DOHH2 (cell line): ENCODE data around the gene SNX17.

Source experiments
- H3F3A ChIP-seq: fragments of 200-600 bp; sonication (generic), shearing (Covaris generic); 2 replicates; pipeline ENCODE4 v1.6.0; 2016; ENCODE audit warnings: antibody characterized with exemption, mild to moderate bottlenecking; ENCODE audit not compliant: control insufficient read depth, insufficient read depth
- H3K27ac ChIP-seq: fragments of 200-600 bp; sonication (generic); 2 replicates; pipeline ENCODE4 v1.5.1; 2014; ENCODE audit warnings: low read depth, mild to moderate bottlenecking, low read length, moderate library complexity
- H3K27me3 ChIP-seq: fragments of 200-600 bp; sonication (generic); 2 replicates; pipeline ENCODE4 v1.6.1; 2014; ENCODE audit warnings: mild to moderate bottlenecking, low read length, mixed read lengths; ENCODE audit not compliant: control insufficient read depth
- H3K36me3 ChIP-seq: fragments of 200-600 bp; sonication (generic); 2 replicates; pipeline ENCODE4 v1.6.1; 2014; ENCODE audit warnings: mild to moderate bottlenecking, low read length, moderate library complexity, mixed read lengths; ENCODE audit not compliant: control insufficient read depth
- H3K4me1 ChIP-seq: fragments of 200-600 bp; sonication (generic); 2 replicates; pipeline ENCODE4 v1.6.1; 2014; ENCODE audit warnings: mild to moderate bottlenecking, low read length, mixed read lengths; ENCODE audit not compliant: control insufficient read depth
- H3K4me2 ChIP-seq: fragments of 200-600 bp; sonication (generic); 2 replicates; pipeline ENCODE4 v1.6.0; 2014; ENCODE audit warnings: mild to moderate bottlenecking, low read length, moderate library complexity
- H3K4me3 ChIP-seq: fragments of 200-600 bp; sonication (generic); 2 replicates; pipeline ENCODE4 v1.5.1; 2014; ENCODE audit warnings: mild to moderate bottlenecking, low read length, mixed read lengths
- H3K79me2 ChIP-seq: fragments of 200-600 bp; sonication (generic); 2 replicates; pipeline ENCODE4 v1.6.1; 2014; ENCODE audit warnings: mild to moderate bottlenecking, low read length, mixed read lengths; ENCODE audit not compliant: control insufficient read depth
- H3K9me2 ChIP-seq: fragments of 200-600 bp; sonication (generic); replicated peaks from 2 replicates; pipeline ENCODE4 v1.6.1; 2014; ENCODE audit warnings: mild to moderate bottlenecking, low read length, mixed read lengths; ENCODE audit not compliant: control insufficient read depth
- H3K9me3 ChIP-seq: fragments of 200-600 bp; sonication (generic); 2 replicates; pipeline ENCODE4 v1.6.1; 2014; ENCODE audit warnings: antibody characterized with exemption, low read length, mixed read lengths; ENCODE audit not compliant: control insufficient read depth, insufficient read depth
- H4K20me1 ChIP-seq: fragments of 200-600 bp; sonication (generic); 2 replicates; pipeline ENCODE4 v1.6.0; 2014; ENCODE audit warnings: low read depth, mild to moderate bottlenecking, antibody characterized with exemption, low read length, moderate library complexity; ENCODE audit not compliant: control insufficient read depth, insufficient read depth
- CTCF ChIP-seq: fragments of 200-600 bp; sonication (generic); IDR thresholded peaks from one replicate; pipeline ENCODE4 v1.5.1; 2014; ENCODE audit warnings: antibody characterized with exemption, mild to moderate bottlenecking, low read depth, low read length; ENCODE audit not compliant: poor library complexity, severe bottlenecking
- EZH2phosphoT487 ChIP-seq: fragments of 200-600 bp; sonication (generic); IDR thresholded peaks from 2 replicates; pipeline ENCODE4 v1.6.1; 2017; ENCODE audit warnings: borderline replicate concordance, mild to moderate bottlenecking, antibody characterized with exemption, low read length, moderate library complexity, mixed read lengths

Gene SNX17

GRCh38 chr2:27380626-27381545 lies 10.5 kb downstream of the SNX17 start, which contains the start of gene ZNF513:
TSS of gene ZNF513 (minus strand) at chr2:27380734. CDS start at chr2:27380526, 208 bp downstream.
- no peak for TF ChIP-seq EZH2phosphoT487
- no peak for TF ChIP-seq CTCF
- Histone ChIP-seq H3K79me2 (peaks cover 9% of the 10 kb centered on the region), H3K4me1 (peaks cover 23% of the 10 kb centered on the region), H3K9me3 (no peaks in the 10 kb centered on the region), H3K27me3 (no peaks in the 10 kb centered on the region), H3K36me3 (peaks cover 86% of the 10 kb centered on the region), H3K9me2 (no peaks in the 10 kb centered on the region), H3F3A (peaks cover 28% of the 10 kb centered on the region), H4K20me1 (no peaks in the 10 kb centered on the region), H3K27ac (peak within 1 kb of the TSS; percentile 66), H3K4me3 (peak within 1 kb of the TSS; percentile 81), H3K4me2 (peak within 1 kb of the TSS; percentile 86)

DNA sequence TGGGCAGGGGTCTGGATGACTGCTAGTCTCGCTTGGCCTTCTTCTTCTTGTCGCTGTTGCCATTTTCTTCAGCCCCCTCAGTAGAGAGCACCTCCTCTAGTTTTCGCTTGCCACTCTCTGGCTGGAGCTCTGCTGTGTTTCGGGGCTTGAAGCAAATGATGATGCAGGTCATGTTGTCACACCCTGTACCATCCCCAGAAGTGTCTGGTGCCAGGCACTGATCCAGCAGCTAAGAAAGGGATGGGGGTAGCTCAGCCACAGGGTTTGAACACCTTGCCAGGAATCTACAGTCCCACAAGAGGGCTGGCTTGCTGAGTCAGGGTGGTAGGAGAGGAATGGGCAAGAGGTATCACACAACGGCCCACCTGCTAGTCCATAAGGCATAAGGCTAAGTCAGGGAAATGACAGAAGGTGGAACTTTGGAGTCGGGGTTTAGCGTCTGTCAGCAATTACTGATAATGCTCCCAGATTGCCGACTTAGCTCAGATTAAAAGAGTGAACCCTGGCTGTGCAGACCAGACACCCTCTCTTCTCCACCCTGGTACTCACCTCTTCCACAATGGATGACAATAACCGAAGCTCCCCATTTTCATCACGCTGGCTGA lies 11.3 kb downstream of the SNX17 start:
- H3K79me2 ChIP-seq, result peaks cover 9% of the 10 kb centered on the region
- H3K36me3 ChIP-seq, result peaks cover 85% of the 10 kb centered on the region
- peak overlapping the region; percentile 66 for H3K27ac ChIP-seq
- H3K4me2 ChIP-seq, result no peak overlapping the region
- peaks cover 28% of the 10 kb centered on the region for H3F3A ChIP-seq
- H3K4me1 ChIP-seq, result peaks cover 23% of the 10 kb centered on the region
- H3K9me2 ChIP-seq, result no peaks in the 10 kb centered on the region
- H3K9me3 ChIP-seq, result no peaks in the 10 kb centered on the region
- no peaks in the 10 kb centered on the region for H3K27me3 ChIP-seq
- H4K20me1 ChIP-seq, result no peaks in the 10 kb centered on the region
- H3K4me3 ChIP-seq, result no peak overlapping the region
- no peak for TF ChIP-seq CTCF
- TF ChIP-seq EZH2phosphoT487, result no peak

DNA sequence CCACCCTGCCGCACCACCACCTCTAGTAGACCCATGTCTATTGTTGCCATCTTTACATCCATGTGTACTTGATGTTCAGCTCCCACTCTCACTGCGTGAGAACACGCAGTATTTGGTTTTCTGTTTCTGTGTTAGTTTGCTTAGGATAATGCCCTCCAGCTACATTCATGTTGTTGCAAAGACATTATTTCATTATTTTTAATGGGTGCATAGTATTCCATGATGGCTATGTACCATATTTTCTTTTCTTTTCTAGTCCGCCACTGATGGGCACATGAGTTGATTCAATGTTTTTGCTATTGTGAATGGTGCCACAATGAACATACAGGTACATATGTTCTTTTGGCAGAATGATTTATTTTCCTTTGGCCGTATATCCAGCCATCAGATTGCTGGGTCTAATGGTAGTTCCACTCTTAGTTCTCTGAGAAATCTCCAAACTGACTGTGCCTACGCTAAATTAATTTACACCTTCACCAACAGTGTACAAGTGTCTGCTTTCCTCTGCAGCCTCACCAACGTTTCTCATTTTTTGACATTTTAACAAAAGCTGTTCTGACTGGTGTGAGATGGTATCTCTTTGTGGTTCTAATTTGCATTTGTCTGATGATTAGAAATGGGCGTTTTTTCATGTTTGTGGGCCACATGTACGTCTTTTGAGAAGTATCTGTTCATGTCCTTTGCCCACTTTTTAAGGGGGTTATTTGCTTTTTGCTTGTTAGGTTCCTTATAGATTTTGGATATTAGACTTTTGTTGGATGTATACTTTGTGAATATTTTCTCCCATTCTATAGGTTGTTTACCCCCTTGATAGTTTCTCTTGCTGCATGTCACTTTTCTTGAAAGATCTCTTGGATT lies 20.6 kb downstream of the SNX17 start:
- TF ChIP-seq EZH2phosphoT487 (no peak), CTCF (no peak)
- H3K9me3 ChIP-seq, result no peaks in the 10 kb centered on the region
- H3K79me2 ChIP-seq, result peaks cover 90% of the 10 kb centered on the region
- peaks cover 12% of the 10 kb centered on the region; the same call in 1 of the 2 replicates for H4K20me1 ChIP-seq
- H3K4me2 ChIP-seq, result no peak overlapping the region
- no peaks in the 10 kb centered on the region; the same call in 1 of the 2 replicates for H3F3A ChIP-seq
- H3K36me3 ChIP-seq, result peaks cover 50% of the 10 kb centered on the region
- H3K9me2 ChIP-seq, result no peaks in the 10 kb centered on the region
- no peaks in the 10 kb centered on the region for H3K4me1 ChIP-seq
- no peak overlapping the region for H3K27ac ChIP-seq
- no peak overlapping the region for H3K4me3 ChIP-seq
- H3K27me3 ChIP-seq, result no peaks in the 10 kb centered on the region
